Measurements from ENCODE around the gene NUP210.

NUP210 gene

GRCh38 chr3:13405614-13406013 is 14.5 kb downstream of the NUP210 start:
- TF ChIP-seq, protein P1, sequence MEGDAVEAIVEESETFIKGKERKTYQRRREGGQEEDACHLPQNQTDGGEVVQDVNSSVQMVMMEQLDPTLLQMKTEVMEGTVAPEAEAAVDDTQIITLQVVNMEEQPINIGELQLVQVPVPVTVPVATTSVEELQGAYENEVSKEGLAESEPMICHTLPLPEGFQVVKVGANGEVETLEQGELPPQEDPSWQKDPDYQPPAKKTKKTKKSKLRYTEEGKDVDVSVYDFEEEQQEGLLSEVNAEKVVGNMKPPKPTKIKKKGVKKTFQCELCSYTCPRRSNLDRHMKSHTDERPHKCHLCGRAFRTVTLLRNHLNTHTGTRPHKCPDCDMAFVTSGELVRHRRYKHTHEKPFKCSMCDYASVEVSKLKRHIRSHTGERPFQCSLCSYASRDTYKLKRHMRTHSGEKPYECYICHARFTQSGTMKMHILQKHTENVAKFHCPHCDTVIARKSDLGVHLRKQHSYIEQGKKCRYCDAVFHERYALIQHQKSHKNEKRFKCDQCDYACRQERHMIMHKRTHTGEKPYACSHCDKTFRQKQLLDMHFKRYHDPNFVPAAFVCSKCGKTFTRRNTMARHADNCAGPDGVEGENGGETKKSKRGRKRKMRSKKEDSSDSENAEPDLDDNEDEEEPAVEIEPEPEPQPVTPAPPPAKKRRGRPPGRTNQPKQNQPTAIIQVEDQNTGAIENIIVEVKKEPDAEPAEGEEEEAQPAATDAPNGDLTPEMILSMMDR (IDR thresholded peaks at IDR 0.05; ENCODE audit: extremely low read depth, insufficient read depth, missing control alignments) = no peak
- DNase-seq (ENCODE audit: low spot score) = no peak

DNA sequence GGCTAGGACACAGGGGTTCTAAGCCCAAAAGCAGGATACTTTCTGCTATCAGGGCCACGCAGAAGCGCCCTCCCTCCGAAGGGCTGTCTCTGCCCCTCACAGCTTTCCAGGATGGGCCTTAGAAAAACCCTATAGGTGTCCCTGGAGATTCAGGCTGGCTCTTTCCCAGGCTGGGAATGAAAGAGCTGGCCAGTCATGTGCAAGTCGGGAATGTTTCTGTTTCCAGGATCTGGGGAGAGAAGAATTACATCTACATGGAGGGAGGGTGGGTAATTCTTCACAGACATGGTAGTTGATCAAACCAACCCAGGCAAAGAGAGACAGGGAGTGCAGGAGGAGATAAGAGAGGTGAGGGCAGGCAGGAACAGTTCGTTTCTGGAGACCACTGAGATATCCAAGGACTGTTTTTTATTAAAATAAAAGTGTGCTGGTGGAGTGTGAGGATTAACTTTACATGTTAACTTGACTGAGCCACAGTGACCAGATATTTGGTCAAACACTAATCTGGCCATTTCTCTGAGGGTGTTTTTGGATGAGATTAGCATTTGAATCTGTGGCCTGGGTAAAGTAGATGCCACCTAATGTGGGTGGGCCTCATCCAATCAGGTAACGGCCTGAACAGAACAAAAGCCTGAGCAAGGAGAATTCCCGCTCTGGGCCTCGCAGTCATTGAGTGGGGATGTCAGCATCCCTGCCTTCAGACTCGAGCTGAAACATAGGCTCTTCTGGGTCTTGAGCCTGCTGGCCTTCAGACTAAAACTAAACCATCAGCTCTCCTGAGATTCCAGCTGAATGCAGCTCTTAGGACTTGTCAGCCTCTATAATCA is 15.3 kb downstream of the NUP210 start:
- TF ChIP-seq, protein P1 (IDR thresholded peaks at IDR 0.05; ENCODE audit: extremely low read depth, insufficient read depth, missing control alignments) = no peak
- no peak for DNase-seq (ENCODE audit: low spot score)
- in situ Hi-C loops (cut with MboI; ENCODE audit: low pct_unique_long_range_greater_than_20kb, low sequenced_read_pairs, unreplicated experiment) = no loop called here

More at GRCh38 chr3:13405614-13406013, 14.5 kb downstream of the NUP210 start:
- in situ Hi-C loops (cut with MboI; ENCODE audit: low pct_unique_long_range_greater_than_20kb, low sequenced_read_pairs, unreplicated experiment) = no loop called here

DNA sequence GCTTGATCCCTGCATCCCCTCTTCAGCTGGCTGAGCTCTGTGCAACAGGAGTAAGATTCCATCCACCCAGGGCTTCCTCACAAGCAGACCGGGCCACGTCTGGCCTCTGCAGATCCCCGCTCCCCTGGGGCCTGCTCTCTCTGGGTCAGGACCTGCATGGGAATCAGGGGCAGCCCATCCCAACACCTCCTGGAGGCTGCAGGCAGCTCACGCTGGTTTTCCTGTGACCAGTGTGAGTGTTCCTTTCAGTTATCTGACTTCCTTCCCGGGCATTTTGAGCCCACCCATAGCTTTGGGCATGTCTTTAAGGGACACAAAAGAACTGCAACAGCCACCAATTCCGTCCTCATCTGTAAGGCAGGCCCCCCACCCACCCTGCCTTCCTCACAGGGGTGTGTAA is 16.3 kb downstream of the NUP210 start:
- TF ChIP-seq, protein P1 (IDR thresholded peaks at IDR 0.05; ENCODE audit: extremely low read depth, insufficient read depth, missing control alignments) = no peak
- DNase-seq (ENCODE audit: low spot score) = no peak
- in situ Hi-C loops (cut with MboI; ENCODE audit: low pct_unique_long_range_greater_than_20kb, low sequenced_read_pairs, unreplicated experiment) = no loop called here

GRCh38 chr3:13403213-13403819 is 16.8 kb downstream of the NUP210 start:
- no peak for DNase-seq (ENCODE audit: low spot score)
- TF ChIP-seq, protein P1 (IDR thresholded peaks at IDR 0.05; ENCODE audit: extremely low read depth, insufficient read depth, missing control alignments) = no peak
- in situ Hi-C loops (cut with MboI; ENCODE audit: low pct_unique_long_range_greater_than_20kb, low sequenced_read_pairs, unreplicated experiment) = no loop called here

GRCh38 chr3:13401149-13401548 is 19.0 kb downstream of the NUP210 start:
- no peak for DNase-seq (ENCODE audit: low spot score)
- in situ Hi-C loops (cut with MboI; ENCODE audit: low pct_unique_long_range_greater_than_20kb, low sequenced_read_pairs, unreplicated experiment) = no loop called here
- TF ChIP-seq, protein P1 (IDR thresholded peaks at IDR 0.05; ENCODE audit: extremely low read depth, insufficient read depth, missing control alignments) = no peak

DNA sequence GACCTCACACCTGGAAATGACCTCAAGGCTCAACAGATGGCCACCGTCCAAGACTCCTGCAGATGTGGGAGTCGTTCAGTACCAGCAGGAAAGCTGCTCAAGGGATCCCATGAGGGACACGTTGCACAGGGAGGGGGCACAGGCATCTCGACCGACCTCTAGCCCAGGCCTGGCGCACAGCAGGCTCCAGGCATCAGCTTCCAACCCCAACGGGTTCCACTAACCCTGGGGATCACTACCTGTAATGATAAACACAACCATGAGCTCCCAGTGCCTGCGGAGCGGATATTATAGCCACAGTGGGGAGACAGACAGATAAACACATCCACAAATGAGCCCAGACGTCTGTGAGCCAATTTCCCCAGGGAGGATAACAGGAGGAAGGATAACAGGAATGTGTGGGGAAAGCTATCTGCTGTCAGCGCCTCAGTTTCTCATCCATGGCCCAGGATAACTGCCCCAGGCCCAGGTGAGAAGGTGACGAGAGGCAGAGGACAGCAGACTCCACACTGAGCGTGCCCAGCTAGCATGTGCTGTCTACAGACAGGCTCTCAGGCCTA is 19.9 kb downstream of the NUP210 start:
- in situ Hi-C loops (cut with MboI; ENCODE audit: low pct_unique_long_range_greater_than_20kb, low sequenced_read_pairs, unreplicated experiment) = no loop called here
- TF ChIP-seq, protein P1 (IDR thresholded peaks at IDR 0.05; ENCODE audit: extremely low read depth, insufficient read depth, missing control alignments) = no peak
- DNase-seq (ENCODE audit: low spot score) = no peak
